ENCODE measurements around the gene TMEM151A. TPM values are rescaled to one million over a fixed set of nuclear protein-coding genes. Genes with fewer than 3 reads are reported as not detected.

The TMEM151A gene
- total RNA-seq: under 0.01 and 0.20 TPM in 2 replicates

DNA sequence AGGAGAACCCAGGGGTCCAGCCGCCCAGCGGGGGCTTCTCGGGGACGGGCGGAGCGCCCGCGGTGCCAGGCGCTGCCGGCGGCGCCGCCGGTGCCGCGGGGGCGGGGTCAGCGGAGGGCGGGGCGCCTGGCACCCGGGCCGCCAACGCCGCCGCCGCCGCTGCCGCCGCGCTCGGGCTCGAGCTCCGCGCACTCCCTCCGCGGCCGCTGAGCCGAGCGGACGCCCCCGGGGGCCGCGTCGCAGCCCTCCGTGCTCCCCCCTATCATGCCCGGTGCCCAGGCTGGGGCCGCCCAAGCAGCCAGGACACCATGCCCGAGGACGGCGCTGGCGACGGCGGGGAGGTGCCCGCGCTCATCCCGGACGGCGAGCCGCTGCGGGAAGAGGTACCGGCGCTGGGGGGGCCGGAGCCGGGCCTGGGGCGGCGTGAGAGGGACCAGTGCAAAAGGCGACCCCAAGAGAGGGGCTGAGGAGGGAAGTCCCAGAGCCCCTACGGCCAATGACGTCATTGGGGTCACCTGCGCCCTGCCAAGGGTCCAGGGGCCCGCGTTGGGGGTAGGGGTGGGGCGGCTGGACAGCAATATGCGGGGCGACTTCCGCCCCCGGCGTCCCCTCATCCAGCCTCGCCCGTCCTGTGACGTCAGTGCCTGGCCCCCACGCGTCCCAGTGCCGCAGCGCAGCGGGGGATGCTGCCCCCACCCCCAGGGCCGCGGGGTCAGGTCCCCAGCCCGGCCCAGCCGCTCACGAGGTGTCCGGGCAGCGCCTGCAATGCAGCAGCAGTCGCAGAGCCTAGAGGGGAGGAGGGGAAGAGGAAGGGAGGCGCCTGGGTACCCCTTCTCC, at the start of gene TMEM151A:
TSS of gene TMEM151A (plus strand) at position 189 of the 837 bp plus-strand sequence. CDS start at position 309, 120 bp downstream.

DNA sequence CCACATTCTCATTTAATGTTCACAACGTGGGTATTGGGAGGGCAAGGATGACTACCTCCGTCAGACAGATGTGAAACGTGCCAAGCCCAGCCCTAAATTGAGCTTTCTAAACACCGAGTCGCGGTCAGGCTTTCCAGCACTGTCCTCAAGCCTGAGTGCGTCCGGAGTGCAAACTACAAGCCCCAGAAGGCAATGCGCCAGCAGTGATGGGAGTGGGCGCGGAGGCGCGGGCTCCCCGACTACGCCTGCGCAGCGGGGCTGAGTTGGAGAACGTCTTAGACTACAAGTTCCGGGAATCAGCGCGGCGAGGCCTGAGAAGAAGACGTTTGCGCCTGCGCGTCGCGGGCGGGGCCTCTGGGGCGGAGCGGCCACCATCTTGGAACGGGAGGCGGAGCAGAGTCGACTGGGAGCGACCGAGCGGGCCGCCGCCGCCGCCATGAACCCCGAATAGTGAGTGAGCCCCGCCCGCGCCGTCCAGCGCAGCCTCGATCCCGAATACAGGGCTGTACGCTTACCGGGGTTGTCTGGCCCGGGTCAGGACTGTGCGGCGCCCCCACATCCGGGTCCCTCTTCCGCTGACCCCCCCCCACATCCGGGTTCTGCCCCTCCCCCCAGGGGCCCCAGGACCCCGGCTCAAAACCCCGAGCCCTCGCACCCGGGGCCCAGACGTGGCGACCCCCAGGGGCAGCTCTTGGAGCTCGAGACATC, 23.3 kb upstream of the TMEM151A start, which contains the start of gene RAB1B:
TSS of gene RAB1B (plus strand) at position 396 of the 708 bp plus-strand sequence. CDS start at position 437, 41 bp downstream.

DNA sequence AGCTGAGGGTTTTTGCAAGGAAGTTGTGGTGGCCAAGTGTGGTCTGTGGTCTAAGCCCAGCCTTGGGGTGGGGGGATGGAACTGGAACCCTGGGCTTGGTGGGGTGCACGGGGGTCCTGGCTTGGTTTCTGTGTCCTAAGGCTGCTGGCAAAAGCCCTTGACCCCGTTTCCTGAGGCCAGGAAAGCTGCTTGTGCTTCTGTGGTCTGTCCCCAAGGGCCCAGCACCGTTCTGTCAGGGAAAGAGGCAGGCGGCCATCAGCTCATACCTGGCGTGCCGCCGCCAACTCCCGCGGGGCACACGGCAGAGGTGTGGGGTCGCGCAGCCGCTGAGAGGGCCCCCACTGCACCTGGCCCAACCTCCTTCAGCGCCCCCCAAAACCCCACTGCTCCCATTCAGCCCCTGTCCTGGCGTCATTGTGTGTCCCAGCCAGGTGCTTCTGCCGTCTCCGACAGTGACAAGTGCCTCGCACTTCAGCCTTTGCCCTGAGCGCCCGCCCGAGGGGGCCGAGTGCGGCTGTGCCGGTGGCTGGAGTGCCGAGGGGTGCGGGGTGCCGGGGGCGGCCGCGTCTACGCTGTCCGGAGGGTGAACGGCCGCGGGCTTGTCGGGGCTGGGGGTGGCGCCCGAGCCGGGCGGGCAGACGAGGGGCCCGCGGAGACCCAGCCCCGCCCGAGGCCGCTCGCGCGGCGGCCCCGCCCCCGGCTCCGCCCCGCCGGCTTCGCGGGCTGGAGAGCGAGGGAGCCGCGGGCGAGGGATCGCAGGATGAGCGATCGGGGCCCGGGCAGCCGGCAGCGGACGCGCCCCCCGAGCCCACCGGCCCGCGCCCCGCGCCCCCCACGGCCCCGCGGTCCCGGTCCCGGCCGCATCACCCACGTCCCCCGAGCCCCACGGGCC, 14.0 kb upstream of the TMEM151A start, which contains the start of gene CNIH2:
TSS of gene CNIH2 (plus strand) at position 705 of the 892 bp plus-strand sequence. CDS start 282 bp downstream, outside the sequence.

DNA sequence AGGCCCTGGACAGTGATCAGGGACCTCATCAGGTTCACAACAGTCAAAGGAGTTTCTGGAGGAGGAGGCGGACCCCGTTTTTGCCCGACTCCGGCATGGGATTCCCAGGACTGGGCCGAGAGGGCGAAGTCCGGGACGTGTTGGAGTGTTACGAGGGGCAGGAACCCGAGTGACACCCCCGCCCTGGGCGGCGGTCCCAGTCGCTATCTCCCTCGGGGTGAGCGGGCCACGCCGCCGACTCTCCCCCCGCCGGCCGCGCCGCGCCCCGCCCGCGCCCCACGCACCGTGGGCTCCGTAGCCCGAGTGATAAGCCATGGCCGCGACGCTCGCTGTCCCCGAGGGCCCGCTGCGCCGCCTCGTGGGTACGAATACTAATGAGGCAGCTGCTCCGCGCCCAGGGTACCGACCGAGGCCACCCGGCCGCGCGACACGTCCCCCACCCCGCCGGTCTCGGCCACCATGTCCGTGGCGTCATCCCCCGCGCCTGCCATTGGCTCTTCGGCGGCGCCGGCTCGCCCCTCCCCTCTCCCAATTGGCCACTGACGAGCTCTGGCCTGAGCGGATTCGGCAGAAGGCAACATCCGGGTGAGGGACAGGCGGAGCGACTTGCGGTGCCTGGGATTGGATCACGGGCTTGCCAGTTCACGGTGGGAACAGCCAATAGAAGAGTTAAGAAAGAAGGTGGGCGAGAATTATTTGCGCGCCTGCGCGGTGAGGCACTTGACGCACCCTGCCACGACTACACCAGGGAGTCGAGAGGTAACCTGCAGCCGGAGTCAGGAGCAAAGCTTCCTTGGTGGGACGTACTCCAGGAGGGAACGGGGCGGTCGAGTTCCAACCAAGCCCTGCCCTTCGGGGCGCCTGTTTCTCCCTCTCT, 2.8 kb upstream of the TMEM151A start, which contains the start of gene YIF1A:
TSS of gene YIF1A (minus strand) at position 473 of the 877 bp plus-strand sequence. CDS start at position 315, 158 bp downstream.

DNA sequence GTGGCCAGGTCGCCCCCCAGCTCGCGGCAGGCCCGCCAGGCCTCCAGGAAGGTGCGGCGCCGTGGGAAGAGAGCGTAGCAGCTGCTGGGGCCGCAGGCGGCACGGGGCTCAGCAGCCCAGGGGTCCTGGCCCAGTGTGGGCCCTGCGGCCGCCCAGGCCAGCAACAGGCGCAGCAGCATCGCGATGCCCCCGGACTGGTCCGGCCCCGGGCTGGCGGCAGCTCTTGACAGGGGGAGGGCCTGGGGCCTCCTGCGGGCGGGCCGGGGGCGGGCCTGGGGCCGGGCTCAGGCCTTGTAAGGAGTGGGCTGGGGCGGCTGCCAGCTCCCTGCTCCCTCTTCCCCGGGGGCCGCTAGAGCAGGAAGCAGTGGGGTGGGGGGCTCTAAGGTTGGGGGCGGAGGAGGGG, 25.2 kb downstream of the TMEM151A start, which contains the start of gene CD248:
TSS of gene CD248 (minus strand) at position 196 of the 403 bp plus-strand sequence. CDS start at position 179, 17 bp downstream.

DNA sequence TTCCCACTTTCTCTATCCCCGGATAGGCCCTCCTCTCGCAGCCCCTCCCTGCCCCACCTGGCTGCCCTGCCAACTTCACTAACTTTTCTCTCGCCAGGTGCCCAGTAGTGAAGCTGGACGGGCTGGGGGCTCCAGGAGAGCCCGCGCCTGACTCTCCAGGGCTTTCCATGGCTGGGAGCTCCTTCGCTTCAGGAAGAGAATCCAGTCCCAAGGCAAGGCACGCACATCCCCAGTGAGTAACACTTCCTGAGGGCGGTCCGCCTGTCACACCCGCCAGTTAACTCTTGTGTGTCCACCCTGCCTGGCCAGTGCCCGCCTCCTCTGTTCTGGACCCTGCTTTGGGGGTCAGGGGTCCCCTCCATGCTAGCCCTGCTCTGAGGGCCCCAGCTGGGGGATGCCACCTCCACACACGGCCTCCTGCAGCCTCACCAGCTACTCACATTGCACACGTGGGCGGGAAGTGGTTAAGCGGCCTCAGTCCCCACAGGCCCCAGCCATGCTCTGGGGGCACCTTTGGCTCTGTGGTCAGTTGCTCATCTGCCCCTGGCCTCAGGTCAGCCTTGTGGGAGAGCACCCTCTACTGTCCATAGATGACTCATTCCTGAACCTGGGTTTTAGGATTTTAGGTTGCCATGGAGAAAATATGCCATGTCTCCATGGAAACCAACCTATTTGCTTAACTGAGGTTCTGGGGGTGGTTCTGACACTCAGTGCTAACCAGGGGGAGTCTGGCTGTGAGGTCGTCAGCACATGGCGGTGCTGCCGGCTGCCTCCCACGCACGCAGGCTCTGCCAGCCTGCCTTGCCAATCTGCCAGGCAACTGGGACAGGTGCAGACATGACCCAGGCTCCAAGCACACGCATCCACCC, 44.8 kb downstream of the TMEM151A start, which contains the start of gene RIN1:
TSS of gene RIN1 (minus strand) at position 201 of the 869 bp plus-strand sequence. CDS start at position 169, 32 bp downstream.

DNA sequence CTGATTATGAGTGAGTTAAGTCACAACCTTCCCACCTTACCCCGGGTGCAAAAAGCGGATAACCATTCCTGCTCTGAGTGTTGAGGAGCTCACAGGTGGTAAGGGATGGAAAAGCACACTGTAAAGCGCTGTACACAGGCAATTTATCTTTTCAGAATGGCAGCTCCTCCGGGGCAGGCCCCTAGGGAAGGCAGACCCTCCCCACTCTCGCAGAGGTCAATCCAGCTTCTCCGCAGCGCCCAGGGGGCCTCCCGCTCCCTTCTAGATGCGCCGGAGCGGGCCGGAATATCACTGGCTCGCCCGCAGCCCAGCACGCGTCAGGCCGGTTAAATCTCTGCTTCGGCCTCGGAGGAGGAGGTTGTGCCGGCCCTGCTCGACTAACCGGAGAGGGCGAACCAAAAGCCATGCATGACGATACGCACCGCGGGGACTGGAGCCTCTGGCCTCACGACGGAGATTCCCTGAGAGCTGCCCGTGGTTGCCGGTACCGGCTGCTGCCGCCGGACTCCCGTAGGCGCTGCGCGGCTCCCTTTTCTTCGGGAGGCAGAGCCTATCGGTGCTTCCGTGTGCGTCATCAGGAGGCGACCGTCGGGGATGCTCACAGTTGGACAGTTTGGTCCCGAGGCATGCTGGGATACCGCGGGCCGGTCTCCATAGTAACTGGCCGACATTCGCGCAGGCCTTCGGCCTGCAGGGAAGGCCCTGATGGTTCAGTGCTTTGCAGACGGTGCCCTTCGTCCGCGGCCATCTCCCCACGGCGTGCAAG, 53.0 kb downstream of the TMEM151A start, which contains the start of gene BRMS1:
TSS of gene BRMS1 (minus strand) at position 555 of the 766 bp plus-strand sequence. CDS start 2,870 bp downstream, outside the sequence.

Other genes with a start within 250 kb of the TMEM151A start
- gene GAL3ST3, start 242.7 kb upstream of the TMEM151A start, total RNA-seq: not detected in 2 replicates
- gene SF3B2, start 239.5 kb upstream of the TMEM151A start, total RNA-seq: 154 and 157 TPM in 2 replicates
- 15.8 and 21.3 TPM in 2 replicates for gene PACS1, start 221.6 kb upstream of the TMEM151A start, total RNA-seq
- gene KLC2, start 34.2 kb upstream of the TMEM151A start, total RNA-seq: 14.0 and 17.0 TPM in 2 replicates
- gene RAB1B, start 23.3 kb upstream of the TMEM151A start, total RNA-seq: 81.6 and 93.1 TPM in 2 replicates
- 0.73 TPM in 1 of 2 replicates, not detected in the other for gene CNIH2, start 13.7 kb upstream of the TMEM151A start, total RNA-seq
- 167 and 193 TPM in 2 replicates for gene YIF1A, start 2.8 kb upstream of the TMEM151A start, total RNA-seq
- gene CD248, start 25.1 kb downstream of the TMEM151A start, total RNA-seq: 63.5 and 135 TPM in 2 replicates
- 53.3 and 68.2 TPM in 2 replicates for gene RIN1, start 44.5 kb downstream of the TMEM151A start, total RNA-seq
- 39.7 and 45.0 TPM in 2 replicates for gene BRMS1, start 53.2 kb downstream of the TMEM151A start, total RNA-seq
- gene B4GAT1, start 55.7 kb downstream of the TMEM151A start, total RNA-seq: 17.2 and 19.8 TPM in 2 replicates
- gene SLC29A2, start 79.9 kb downstream of the TMEM151A start, total RNA-seq: 0.37 and 0.39 TPM in 2 replicates
- not detected in 2 replicates for gene NPAS4, start 129.1 kb downstream of the TMEM151A start, total RNA-seq
- gene MRPL11, start 147.0 kb downstream of the TMEM151A start, total RNA-seq: 38.9 and 43.7 TPM in 2 replicates
- 8.5 and 11.5 TPM in 2 replicates for gene PELI3, start 175.0 kb downstream of the TMEM151A start, total RNA-seq
- gene DPP3, start 188.5 kb downstream of the TMEM151A start, total RNA-seq: 43.4 and 48.5 TPM in 2 replicates
- gene BBS1, start 218.7 kb downstream of the TMEM151A start, total RNA-seq: 29.1 and 31.2 TPM in 2 replicates